HG02678 (cell line): ENCODE data around the gene RAPGEF1.

Experiments
- ATAC-seq: cut with Tn5 transposase; IDR thresholded peaks from one replicate; pipeline ENCODE4 v1.9.1; 2021; ENCODE audit warnings: mild to moderate bottlenecking, moderate library complexity; ENCODE audit not compliant: unreplicated experiment

Gene RAPGEF1

GRCh38 chr9:131628459-131629225, 111.2 kb downstream of the RAPGEF1 start:
- no peak for ATAC-seq

- ATAC-seq = no peak
Measured at GRCh38 chr9:131627648-131628458, 112.0 kb downstream of the RAPGEF1 start.

DNA sequence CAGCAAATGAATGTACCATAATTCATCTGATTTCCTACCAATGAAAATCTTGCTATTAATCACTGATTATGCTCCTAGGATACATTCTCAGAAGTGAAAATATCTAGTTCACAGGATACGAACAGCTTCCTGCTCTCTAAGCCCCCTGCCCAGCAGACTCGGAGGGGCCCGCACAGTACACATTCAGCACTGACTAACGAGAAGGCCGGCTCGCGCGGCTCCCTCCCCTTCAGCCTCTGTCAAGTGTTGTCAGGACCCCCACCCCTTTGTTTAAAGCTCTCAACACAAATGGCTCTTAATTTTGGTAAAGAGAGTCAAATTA, 112.6 kb downstream of the RAPGEF1 start:
- ATAC-seq = no peak

DNA sequence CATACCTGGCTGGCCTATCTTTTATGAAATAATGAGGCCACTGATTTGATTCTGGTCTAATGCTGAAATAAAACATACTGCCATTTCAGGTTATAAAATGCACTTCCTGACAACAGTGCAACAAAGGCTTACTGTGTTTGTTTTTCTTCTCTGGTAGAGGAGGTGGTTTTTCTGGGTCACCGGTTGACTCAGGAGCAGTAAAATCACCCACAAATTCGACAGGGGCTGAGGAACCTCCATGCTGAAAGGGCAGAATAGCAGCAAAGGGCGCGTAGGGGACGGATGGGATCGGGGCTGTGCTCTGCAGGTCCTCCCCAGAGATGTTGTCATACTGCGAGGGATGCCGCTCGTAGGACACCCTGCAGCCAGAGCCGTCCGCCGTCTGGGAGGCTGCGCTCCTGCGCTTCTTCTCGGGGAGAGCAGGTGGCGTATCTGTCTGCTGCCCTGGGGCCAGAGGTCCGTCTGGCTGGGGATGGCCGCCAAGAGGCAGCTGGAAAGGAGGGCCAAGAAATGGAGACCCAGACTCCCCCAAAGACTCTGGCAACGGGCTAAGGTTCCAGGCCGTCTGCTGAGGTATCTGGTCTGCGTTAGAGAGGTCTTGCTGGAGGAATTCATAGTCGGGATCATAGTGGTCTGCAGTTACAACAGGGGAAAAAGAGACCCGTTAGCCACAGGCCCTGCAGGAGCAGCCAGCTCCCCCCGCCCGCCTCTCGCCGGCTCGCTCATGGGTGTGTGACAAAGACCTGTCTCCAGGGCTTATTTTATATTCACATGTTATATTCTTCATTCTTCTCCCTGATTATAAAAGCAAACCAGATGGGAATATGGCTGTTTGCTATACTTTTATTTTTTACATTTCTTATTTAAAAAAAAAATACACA, 113.8 kb downstream of the RAPGEF1 start:
- ATAC-seq = no peak

- ATAC-seq = no peak
Measured at GRCh38 chr9:131625508-131625787, 114.4 kb downstream of the RAPGEF1 start.

DNA sequence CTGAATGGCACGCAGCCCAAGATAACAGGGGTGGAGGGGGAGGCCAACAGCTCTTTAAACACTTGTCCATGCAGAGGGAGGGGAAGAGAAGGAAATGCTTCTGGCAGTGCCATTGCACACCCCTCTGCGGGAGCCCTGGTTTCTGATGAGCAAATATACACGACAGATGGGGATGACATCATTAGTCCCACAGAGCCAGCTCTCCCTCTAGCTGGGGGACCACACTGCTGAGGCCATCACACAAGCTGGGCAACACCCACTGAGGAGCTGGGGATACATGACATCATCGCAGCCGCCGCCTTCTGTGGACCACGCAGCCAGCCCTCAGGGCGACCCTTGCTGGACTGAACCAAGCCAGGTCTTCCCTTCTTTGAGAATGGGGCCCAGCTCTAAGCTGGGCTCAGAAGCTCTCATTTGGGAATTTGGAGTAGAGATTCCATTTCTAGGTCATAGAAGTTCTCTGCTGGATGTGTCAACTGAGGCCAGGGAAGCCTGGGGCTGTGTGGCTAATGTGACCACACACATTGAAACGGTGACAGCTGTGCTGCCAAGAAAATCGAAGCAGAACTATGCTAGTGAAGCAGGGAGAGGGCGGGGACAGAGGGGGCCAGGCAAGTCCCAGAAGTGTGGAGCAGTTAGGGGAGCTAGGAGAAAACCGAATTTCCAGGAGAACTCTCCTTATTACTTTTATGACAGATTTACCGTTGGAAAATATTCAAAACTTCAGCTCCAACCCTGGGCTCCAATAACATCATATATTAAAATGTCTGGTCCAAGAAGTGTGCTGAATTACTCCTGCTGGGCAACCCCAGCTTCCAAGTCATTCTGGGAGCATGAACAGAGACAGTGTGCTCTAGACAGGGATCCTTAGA, 115.0 kb downstream of the RAPGEF1 start:
- ATAC-seq = no peak

DNA sequence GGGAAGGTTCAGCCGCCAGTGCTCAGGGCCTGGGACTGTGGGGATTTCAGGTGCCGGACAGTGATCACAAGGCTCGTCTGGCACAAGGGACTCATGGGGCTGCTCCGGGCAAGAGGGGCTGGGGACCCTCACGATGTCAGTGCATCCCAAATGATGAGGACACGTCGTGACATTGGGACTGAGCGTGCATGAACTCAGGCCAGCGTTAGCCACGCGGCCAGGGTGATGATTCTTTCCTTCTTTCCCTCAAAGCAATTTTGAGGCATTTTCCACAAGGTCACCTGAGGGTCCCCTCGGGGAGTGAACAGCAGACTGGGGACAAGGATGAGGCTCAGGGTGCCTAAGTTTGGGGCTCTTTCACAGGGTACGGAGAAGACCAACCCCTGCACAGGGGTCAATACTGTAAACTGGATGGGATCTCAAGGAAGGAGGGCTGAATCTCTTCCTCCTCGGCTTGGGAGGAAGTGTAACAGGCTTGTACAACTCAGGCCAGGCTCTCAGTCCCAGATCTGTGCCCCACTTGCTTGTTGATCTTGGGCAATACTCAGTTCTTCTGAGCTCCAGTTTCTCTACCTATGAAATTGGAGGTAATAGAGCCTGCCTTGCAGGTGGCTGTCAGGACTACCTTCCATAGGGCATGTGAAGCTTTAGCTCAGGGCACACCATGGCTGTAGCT, 116.1 kb downstream of the RAPGEF1 start:
- ATAC-seq = no peak

GRCh38 chr9:131622523-131622922, 117.4 kb downstream of the RAPGEF1 start:
- no peak for ATAC-seq

DNA sequence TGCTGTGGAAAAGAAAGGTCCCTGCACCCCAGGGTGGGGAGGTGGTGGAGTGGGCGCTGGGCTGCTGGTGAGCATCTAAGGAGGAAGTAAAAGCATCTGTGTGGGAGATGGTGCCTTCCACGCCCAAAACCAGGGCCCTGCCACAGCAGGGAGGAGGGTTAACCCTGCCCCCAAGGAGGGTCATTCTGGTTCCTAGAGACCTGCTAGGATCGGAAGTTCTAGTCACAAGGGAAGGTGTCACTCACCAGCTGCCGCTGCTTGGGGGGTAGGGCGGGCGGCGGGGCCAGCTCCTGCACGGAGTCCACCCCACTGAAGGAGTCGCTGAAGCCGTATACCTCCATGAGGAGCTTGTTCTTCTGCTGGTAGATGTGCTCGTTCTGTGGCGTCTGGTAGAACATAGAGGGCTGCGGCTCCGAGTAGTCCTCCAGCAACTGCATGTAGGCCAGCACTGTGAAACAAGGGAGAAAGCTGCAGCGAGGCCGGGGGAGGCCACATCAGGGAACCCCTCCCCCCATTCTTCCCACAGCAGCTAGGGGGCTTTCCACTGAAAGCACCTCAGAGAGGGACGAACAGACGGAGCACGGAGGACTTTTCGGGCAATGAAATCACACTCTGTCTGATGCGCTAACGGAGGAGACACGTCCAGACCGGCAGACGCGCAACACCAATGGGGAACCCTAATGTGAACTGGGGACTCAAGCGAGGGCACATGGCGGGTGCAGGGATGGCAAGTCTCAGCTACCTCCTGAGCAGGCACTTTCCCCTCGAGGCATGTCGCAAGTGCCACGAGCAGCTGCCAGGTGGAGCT, 118.1 kb downstream of the RAPGEF1 start:
- ATAC-seq = peak; percentile 39

DNA sequence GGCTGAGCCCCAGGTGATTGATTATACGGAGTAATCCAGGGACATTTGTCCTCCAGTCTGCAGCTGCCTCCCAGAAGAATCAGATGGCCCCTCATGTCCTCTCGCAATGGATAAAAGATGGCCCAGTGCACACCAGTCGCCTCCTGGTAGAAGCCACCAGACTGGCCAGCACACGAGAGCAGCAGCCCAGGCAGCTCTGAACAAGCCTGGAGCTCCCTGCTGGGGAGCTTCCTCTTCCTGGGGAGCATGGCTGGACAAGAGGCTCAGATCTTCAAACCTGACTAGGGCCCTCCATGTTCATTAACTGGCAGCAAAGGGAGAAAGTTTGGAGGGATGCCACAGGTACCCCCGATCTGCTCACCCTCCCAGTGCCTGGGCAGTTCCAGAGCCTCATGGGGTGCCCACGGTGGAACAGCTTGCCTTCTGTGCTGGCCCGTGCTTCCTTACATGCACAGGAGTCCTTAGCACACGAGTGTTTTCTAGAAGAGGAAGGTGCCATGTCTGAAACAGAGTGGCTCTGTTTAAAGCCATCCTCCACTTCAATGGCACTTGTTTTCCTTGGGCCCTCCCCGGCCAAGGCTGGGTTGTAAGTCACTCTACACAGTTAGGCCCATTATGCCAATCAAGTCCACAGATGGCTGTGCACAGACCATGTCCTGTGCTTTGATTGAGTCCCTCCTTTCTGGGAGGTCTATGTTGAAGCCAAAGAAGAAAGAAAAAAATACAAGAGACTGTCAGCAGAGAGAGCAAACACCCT, 118.9 kb downstream of the RAPGEF1 start:
- ATAC-seq = no peak

- no peak for ATAC-seq
Measured at GRCh38 chr9:131619680-131620079, 120.2 kb downstream of the RAPGEF1 start.

DNA sequence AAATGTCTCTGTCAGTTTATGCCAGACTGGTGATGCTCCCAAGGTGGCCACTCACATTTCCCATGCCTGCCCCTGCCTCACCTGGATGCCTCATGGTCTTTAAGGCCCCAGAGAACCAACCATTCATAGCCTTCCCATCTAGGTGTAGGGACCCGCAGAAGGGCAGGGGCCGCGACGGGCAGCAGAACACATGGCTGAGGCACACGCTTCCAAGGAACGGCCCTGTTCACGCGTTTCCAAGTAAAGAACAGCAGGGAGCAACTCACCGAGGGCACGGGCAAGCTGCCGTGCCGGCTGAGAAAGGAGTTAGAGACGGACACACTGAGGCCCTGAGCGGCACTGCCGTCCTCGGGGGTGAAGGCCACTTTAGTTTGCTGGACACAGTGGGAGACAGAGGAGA, 121.1 kb downstream of the RAPGEF1 start:
- ATAC-seq = no peak

- ATAC-seq = no peak
Measured at GRCh38 chr9:131618071-131618479, 121.8 kb downstream of the RAPGEF1 start.

- no peak for ATAC-seq
Measured at GRCh38 chr9:131617611-131618010, 122.3 kb downstream of the RAPGEF1 start.

DNA sequence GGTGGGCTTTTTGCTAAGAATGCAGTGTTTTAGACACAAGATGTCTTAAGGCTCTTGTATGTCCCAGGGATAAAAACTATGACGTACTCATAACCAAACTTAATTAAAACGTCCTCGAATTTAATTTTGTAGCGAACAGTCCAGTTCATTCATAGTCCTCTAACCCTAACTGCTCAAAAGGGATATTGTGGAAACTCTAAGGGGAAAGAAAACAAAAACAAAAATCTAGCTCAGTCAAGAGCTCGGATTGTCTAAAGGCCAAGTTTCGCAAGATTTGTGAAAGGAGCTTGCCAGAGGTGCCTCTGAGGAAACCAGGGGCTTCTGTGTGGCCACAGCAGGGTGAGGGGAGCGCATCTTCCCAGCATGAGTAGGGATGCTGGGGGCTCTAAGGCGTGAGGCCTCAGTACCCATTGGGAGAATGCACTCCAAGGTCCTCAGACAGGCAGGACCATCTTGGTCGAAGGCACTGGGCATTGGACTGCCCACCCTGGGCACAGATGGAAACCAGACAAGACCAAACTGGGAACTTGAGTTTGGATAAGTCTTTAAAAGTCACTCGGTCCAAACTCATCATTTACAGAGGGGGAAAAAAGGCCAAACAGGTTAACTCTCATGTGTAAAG, 122.8 kb downstream of the RAPGEF1 start:
- ATAC-seq = no peak

DNA sequence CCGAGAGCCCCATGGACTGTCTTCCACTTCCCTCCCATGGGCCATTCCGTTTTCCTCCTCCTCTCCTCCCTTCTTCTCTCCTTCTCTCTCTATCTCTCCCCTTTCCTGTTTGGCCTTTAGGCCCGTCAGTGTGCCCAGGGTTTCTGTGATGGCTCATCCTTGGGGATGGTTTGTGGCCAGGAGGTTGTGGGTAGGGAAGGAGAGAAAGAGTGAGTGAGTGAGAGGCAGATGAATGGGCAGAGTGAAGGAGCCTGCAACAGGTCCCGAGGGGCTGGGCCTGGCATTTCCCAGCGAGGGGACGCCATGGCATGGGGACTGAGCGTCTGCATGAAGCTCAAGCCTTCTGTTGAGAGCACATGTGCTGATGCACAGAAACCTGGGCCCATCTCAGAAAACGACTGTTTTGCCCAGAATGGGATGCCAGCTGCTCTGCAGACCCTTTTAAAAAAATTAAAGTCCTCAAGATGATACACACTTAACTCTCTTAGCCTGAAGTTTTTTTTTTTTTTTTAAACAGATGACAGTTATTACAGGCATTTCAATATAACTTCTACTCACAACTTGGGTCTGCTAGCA, 125.4 kb downstream of the RAPGEF1 start:
- no peak for ATAC-seq

GRCh38 chr9:131613921-131614320, 126.0 kb downstream of the RAPGEF1 start:
- ATAC-seq = no peak

DNA sequence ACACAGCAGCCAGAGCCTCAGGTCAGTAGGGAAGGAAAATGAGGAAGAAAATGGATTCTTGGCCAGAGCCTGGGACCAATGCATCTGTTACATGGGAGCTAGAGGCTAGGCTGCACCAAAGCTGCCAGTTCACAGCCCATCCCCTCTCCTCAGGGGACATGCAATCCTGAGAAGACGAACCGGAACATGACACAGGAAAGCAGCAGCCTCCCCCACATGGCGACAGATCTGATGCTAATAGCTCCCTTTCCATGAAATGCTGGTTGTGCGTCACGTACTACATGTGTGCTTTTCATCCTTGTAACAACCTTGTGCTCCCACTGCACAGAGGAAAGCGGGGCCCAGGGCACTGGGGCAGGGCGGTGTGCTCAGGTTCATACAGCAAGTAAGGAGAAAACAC, 127.0 kb downstream of the RAPGEF1 start:
- ATAC-seq = no peak
